ENCODE results near the gene FADS2. TPM values are rescaled to one million over a fixed set of nuclear protein-coding genes. Genes with fewer than 3 reads are reported as not detected.

FADS2 gene
- total RNA-seq, 2 experiments from 2014 or later, result 0.95 to 2.8 TPM

GRCh38 chr11:61850687-61851086, 22.6 kb downstream of the FADS2 start:
- Histone ChIP-seq H3K4me2 (ENCODE audit: low read length) (no peak overlapping the region), H4K20me1 (ENCODE audit: insufficient read depth, low read length) (no peaks in the 10 kb centered on the region), H2AFZ (ENCODE audit: low read length) (no peak overlapping the region), H3K9me3 (ENCODE audit: low read length) (no peaks in the 10 kb centered on the region), H3K9me2 (ENCODE audit: insufficient read depth, low read length) (no peaks in the 10 kb centered on the region), H3K4me3 (ENCODE audit: low read depth, low read length, poor library complexity, severe bottlenecking) (no peak overlapping the region), H3K27ac (ENCODE audit: low read depth, low read length, poor library complexity, severe bottlenecking) (no peak overlapping the region), H3K79me2 (ENCODE audit: insufficient read depth, low read depth, low read length) (no peaks in the 10 kb centered on the region), H3K36me3 (ENCODE audit: insufficient read depth, low read length) (no peaks in the 10 kb centered on the region), H3K4me1 (ENCODE audit: insufficient read depth, low read length, poor library complexity, severe bottlenecking) (no peaks in the 10 kb centered on the region)
- TF ChIP-seq, protein P1, sequence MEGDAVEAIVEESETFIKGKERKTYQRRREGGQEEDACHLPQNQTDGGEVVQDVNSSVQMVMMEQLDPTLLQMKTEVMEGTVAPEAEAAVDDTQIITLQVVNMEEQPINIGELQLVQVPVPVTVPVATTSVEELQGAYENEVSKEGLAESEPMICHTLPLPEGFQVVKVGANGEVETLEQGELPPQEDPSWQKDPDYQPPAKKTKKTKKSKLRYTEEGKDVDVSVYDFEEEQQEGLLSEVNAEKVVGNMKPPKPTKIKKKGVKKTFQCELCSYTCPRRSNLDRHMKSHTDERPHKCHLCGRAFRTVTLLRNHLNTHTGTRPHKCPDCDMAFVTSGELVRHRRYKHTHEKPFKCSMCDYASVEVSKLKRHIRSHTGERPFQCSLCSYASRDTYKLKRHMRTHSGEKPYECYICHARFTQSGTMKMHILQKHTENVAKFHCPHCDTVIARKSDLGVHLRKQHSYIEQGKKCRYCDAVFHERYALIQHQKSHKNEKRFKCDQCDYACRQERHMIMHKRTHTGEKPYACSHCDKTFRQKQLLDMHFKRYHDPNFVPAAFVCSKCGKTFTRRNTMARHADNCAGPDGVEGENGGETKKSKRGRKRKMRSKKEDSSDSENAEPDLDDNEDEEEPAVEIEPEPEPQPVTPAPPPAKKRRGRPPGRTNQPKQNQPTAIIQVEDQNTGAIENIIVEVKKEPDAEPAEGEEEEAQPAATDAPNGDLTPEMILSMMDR (conservative IDR thresholded peaks at IDR 0.05; ENCODE audit: low read length), result no peak
- no peak for TF ChIP-seq EZH2phosphoT487 (IDR thresholded peaks at IDR 0.05; ENCODE audit: borderline replicate concordance, low read depth, low read length)
- CTCF ChIA-PET (ENCODE audit: unreplicated experiment), result no interaction called here
- no TSS peak for BruUV-seq (replicated peaks)
- intact Hi-C loops (cut with micrococcal nuclease; ENCODE audit: unreplicated experiment), result no loop called here
- no peak for DNase-seq (ENCODE audit: low spot score)
- POLR2A ChIA-PET, result no interaction called here

- Histone ChIP-seq H3K9me2 (ENCODE audit: insufficient read depth, low read length) (no peaks in the 10 kb centered on the region), H3K36me3 (ENCODE audit: insufficient read depth, low read length) (no peaks in the 10 kb centered on the region), H4K20me1 (ENCODE audit: insufficient read depth, low read length) (no peaks in the 10 kb centered on the region), H3K9me3 (ENCODE audit: low read length) (no peaks in the 10 kb centered on the region), H3K27ac (ENCODE audit: low read depth, low read length, poor library complexity, severe bottlenecking) (no peak overlapping the region), H3K4me2 (ENCODE audit: low read length) (no peak overlapping the region), H3K4me3 (ENCODE audit: low read depth, low read length, poor library complexity, severe bottlenecking) (no peak overlapping the region), H3K79me2 (ENCODE audit: insufficient read depth, low read depth, low read length) (no peaks in the 10 kb centered on the region), H3K4me1 (ENCODE audit: insufficient read depth, low read length, poor library complexity, severe bottlenecking) (no peaks in the 10 kb centered on the region), H2AFZ (ENCODE audit: low read length) (no peak overlapping the region)
- no TSS peak for BruUV-seq (replicated peaks)
- TF ChIP-seq EZH2phosphoT487 (IDR thresholded peaks at IDR 0.05; ENCODE audit: borderline replicate concordance, low read depth, low read length), result no peak
- TF ChIP-seq, protein P1 (conservative IDR thresholded peaks at IDR 0.05; ENCODE audit: low read length), result no peak
- intact Hi-C loops (cut with micrococcal nuclease; ENCODE audit: unreplicated experiment), result no loop called here
- CTCF ChIA-PET (ENCODE audit: unreplicated experiment), result no interaction called here
- POLR2A ChIA-PET, result no interaction called here
- no peak for DNase-seq (ENCODE audit: low spot score)
Observed at GRCh38 chr11:61851113-61851899, 23.2 kb downstream of the FADS2 start.

- Histone ChIP-seq H3K9me3 (ENCODE audit: low read length) (no peaks in the 10 kb centered on the region), H3K79me2 (ENCODE audit: insufficient read depth, low read depth, low read length) (no peaks in the 10 kb centered on the region), H3K27ac (ENCODE audit: low read depth, low read length, poor library complexity, severe bottlenecking) (no peak overlapping the region), H3K4me3 (ENCODE audit: low read depth, low read length, poor library complexity, severe bottlenecking) (no peak overlapping the region), H3K4me2 (ENCODE audit: low read length) (no peak overlapping the region), H3K36me3 (ENCODE audit: insufficient read depth, low read length) (no peaks in the 10 kb centered on the region), H4K20me1 (ENCODE audit: insufficient read depth, low read length) (no peaks in the 10 kb centered on the region), H2AFZ (ENCODE audit: low read length) (no peak overlapping the region), H3K9me2 (ENCODE audit: insufficient read depth, low read length) (no peaks in the 10 kb centered on the region), H3K4me1 (ENCODE audit: insufficient read depth, low read length, poor library complexity, severe bottlenecking) (no peaks in the 10 kb centered on the region)
- BruUV-seq (replicated peaks), result no TSS peak
- ChIA-PET POLR2A (no interaction called here), CTCF (ENCODE audit: unreplicated experiment) (no interaction called here)
- no peak for TF ChIP-seq EZH2phosphoT487 (IDR thresholded peaks at IDR 0.05; ENCODE audit: borderline replicate concordance, low read depth, low read length)
- TF ChIP-seq, protein P1 (conservative IDR thresholded peaks at IDR 0.05; ENCODE audit: low read length), result no peak
- intact Hi-C loops (cut with micrococcal nuclease; ENCODE audit: unreplicated experiment), result no loop called here
- no peak for DNase-seq (ENCODE audit: low spot score)
Observed at GRCh38 chr11:61851900-61852295, 23.8 kb downstream of the FADS2 start.

Data from OCI-LY7 (cell line).